GM12878 (cell line): Measurements from ENCODE around the gene NHSL2.

Experiments
- CTCF ChIP-seq, 3 experiments: IDR thresholded peaks in 2 of 3; conservative IDR thresholded peaks in 1 of 3; 2 replicates each; pipeline ENCODE4 v1.5.1; 2011; ENCODE audit warnings: low read depth in 3 of 3, low read length in 3 of 3, mild to moderate bottlenecking in 3 of 3, control low read depth in 2 of 3, moderate library complexity in 2 of 3, inconsistent platforms in 1 of 3, mixed read lengths in 1 of 3; ENCODE audit not compliant: control insufficient read depth in 2 of 3, insufficient read depth in 1 of 3; ENCODE audit errors: extremely low read depth in 1 of 3
- DPF2 ChIP-seq: fragments of 450-650 bp; IDR thresholded peaks from 2 replicates; pipeline ENCODE4 v1.6.1; 2017; ENCODE audit warnings: mild to moderate bottlenecking
- FOS ChIP-seq: IDR thresholded peaks from 3 replicates; pipeline ENCODE4 v1.6.1; 2011; ENCODE audit warnings: borderline replicate concordance; ENCODE audit not compliant: insufficient read length; ENCODE audit errors: extremely low read depth
- NR2C1 ChIP-seq: fragments of 450-650 bp; IDR thresholded peaks from 2 replicates; pipeline ENCODE4 v1.6.1; 2017; ENCODE audit warnings: antibody characterized with exemption, mild to moderate bottlenecking, moderate library complexity
- PAX8 ChIP-seq: fragments of 450-650 bp; IDR thresholded peaks from 2 replicates; pipeline ENCODE4 v1.6.1; 2017; ENCODE audit warnings: mild to moderate bottlenecking, moderate library complexity
- PBX3 ChIP-seq: IDR thresholded peaks from 2 replicates; pipeline ENCODE4 v1.6.1; 2011; ENCODE audit warnings: mild to moderate bottlenecking, low read depth, low read length, moderate library complexity; ENCODE audit not compliant: insufficient replicate concordance
- POLR2A ChIP-seq: IDR thresholded peaks from 2 replicates; pipeline ENCODE4 v1.6.1; 2011; ENCODE audit warnings: low read depth, mild to moderate bottlenecking, low read length
- POLR2AphosphoS5 ChIP-seq: IDR thresholded peaks from 2 replicates; pipeline ENCODE4 v1.6.1; 2011; ENCODE audit warnings: mild to moderate bottlenecking, low read length, inconsistent platforms
- SMAD1 ChIP-seq: fragments of 450-650 bp; IDR thresholded peaks from 2 replicates; pipeline ENCODE4 v1.6.1; 2018; ENCODE audit warnings: mild to moderate bottlenecking, low read depth; ENCODE audit not compliant: partially characterized antibody
- SREBF2 ChIP-seq: IDR thresholded peaks from 2 replicates; pipeline ENCODE4 v1.6.1; 2012; ENCODE audit warnings: mild to moderate bottlenecking, low read length
- SUZ12 ChIP-seq: fragments of 200-600 bp; sonication (generic); IDR thresholded peaks from one replicate; pipeline ENCODE4 v1.6.1; 2018; ENCODE audit warnings: antibody characterized with exemption, mild to moderate bottlenecking; ENCODE audit not compliant: unreplicated experiment
- TBL1XR1 ChIP-seq: IDR thresholded peaks from 2 replicates; pipeline ENCODE4 v1.6.1; 2012; ENCODE audit warnings: low read depth, low read length, improper control_type of control experiment

- TF ChIP-seq PAX8 (no peak), CTCF (IDR thresholded peaks at IDR 0.05 in 2 of 3, conservative IDR thresholded peaks at IDR 0.05 in 1 of 3; ENCODE audit: control insufficient read depth in 2 of 3, extremely low read depth in 1 of 3, insufficient read depth in 1 of 3, low read depth in 3 of 3, low read length in 3 of 3) (peak; percentile 21 to 61 (median 43); a peak in 4 of 6 replicates), FOS (no peak), POLR2AphosphoS5 (no peak), DPF2 (no peak), PBX3 (no peak), POLR2A (no peak), SMAD1 (no peak), SUZ12 (no peak), SREBF2 (no peak), NR2C1 (no peak), TBL1XR1 (no peak)
These were observed 111.3 kb downstream of the NHSL2 start for GRCh38 chrX:72021975-72022374.
